ENCODE results near the gene PRELID3B. TPM values are rescaled to one million over a fixed set of nuclear protein-coding genes. Genes with fewer than 3 reads are reported as not detected.

Gene PRELID3B
- total RNA-seq, 1 experiment from 2014 or later: 129 TPM

- no peak overlapping the region for H3K4me2 ChIP-seq (ENCODE audit: low read length)
- H3K4me3 ChIP-seq (replicated peaks in 1 of 2; ENCODE audit: low read depth in 1 of 2, low read length in 2 of 2): no peak overlapping the region
- intact Hi-C loops (cut with micrococcal nuclease): no loop called here
- TF ChIP-seq YY1 (IDR thresholded peaks at IDR 0.05; ENCODE audit: extremely low read depth, insufficient replicate concordance, low read depth, low read length) (no peak), SP1 (IDR thresholded peaks at IDR 0.05; ENCODE audit: low read depth) (no peak), ATF3 (IDR thresholded peaks at IDR 0.05) (no peak), REST (IDR thresholded peaks at IDR 0.05; ENCODE audit: low read depth) (no peak)
- DNase-seq (ENCODE audit: low read depth, low spot score): no peak
- H3K27ac ChIP-seq (ENCODE audit: low read depth, low read length): no peak overlapping the region
- peaks cover 36 to 54% of the 10 kb centered on the region in 2 experiments for H3K36me3 ChIP-seq (ENCODE audit: control insufficient read depth in 1 of 2, insufficient read depth in 2 of 2, low read length in 2 of 2)
- H3K79me2 ChIP-seq (ENCODE audit: insufficient read depth, low read length): peaks cover 75% of the 10 kb centered on the region
- H3K27me3 ChIP-seq (ENCODE audit: insufficient read depth, low read length): no peaks in the 10 kb centered on the region
- no peak overlapping the region for H3K9ac ChIP-seq (ENCODE audit: low read length)
- POLR2A ChIA-PET: no interaction called here
- H3K4me1 ChIP-seq (ENCODE audit: control insufficient read depth in 1 of 2, insufficient read depth in 2 of 2, low read length in 2 of 2): peaks cover 10 to 24% of the 10 kb centered on the region in 2 experiments
- no peaks in the 10 kb centered on the region for H3K9me3 ChIP-seq (ENCODE audit: control insufficient read depth in 1 of 2, insufficient read depth in 1 of 2, low read depth in 1 of 2, low read length in 2 of 2)
- RAD21 ChIA-PET (ENCODE audit: low non-redundant PET in 1 of 2, low total read pairs in 2 of 2, uncharacterized antibody in 2 of 2, unreplicated experiment in 2 of 2): no interaction called here
- no TSS peak for BruUV-seq (replicated peaks)
- H3K9me2 ChIP-seq (ENCODE audit: insufficient read depth): no peaks in the 10 kb centered on the region
- ATAC-seq: no peak
- H2AFZ ChIP-seq (ENCODE audit: low read depth, low read length, poor library complexity, severe bottlenecking): no peak overlapping the region
- CTCF ChIA-PET: no interaction called here
- peaks cover 30% of the 10 kb centered on the region; the same call in 1 of the 2 replicates for H4K20me1 ChIP-seq (ENCODE audit: insufficient read depth)
Observed at GRCh38 chr20:59028812-59029211, 13.8 kb downstream of the PRELID3B start.

GRCh38 chr20:59027741-59028320 is 14.8 kb downstream of the PRELID3B start:
- Histone ChIP-seq H4K20me1 (ENCODE audit: insufficient read depth) (peaks cover 30% of the 10 kb centered on the region; the same call in 1 of the 2 replicates), H3K4me1 (ENCODE audit: control insufficient read depth in 1 of 2, insufficient read depth in 2 of 2, low read length in 2 of 2) (peaks cover 5 to 14% of the 10 kb centered on the region in 2 experiments), H3K4me2 (ENCODE audit: low read length) (no peak overlapping the region), H3K9me2 (ENCODE audit: insufficient read depth) (no peaks in the 10 kb centered on the region), H3K79me2 (ENCODE audit: insufficient read depth, low read length) (peaks cover 75% of the 10 kb centered on the region), H3K27ac (ENCODE audit: low read depth, low read length) (no peak overlapping the region), H3K27me3 (ENCODE audit: insufficient read depth, low read length) (no peaks in the 10 kb centered on the region), H3K4me3 (replicated peaks in 1 of 2; ENCODE audit: low read depth in 1 of 2, low read length in 2 of 2) (no peak overlapping the region), H3K36me3 (ENCODE audit: control insufficient read depth in 1 of 2, insufficient read depth in 2 of 2, low read length in 2 of 2) (peaks cover 34 to 62% of the 10 kb centered on the region in 2 experiments), H3K9me3 (ENCODE audit: control insufficient read depth in 1 of 2, insufficient read depth in 1 of 2, low read depth in 1 of 2, low read length in 2 of 2) (no peaks in the 10 kb centered on the region), H2AFZ (ENCODE audit: low read depth, low read length, poor library complexity, severe bottlenecking) (no peak overlapping the region), H3K9ac (ENCODE audit: low read length) (no peak overlapping the region)
- intact Hi-C loops (cut with micrococcal nuclease): no loop called here
- ATAC-seq (no peak), DNase-seq (ENCODE audit: low read depth, low spot score) (no peak)
- TF ChIP-seq REST (IDR thresholded peaks at IDR 0.05; ENCODE audit: low read depth): no peak
- no peak for TF ChIP-seq CBX3 (IDR thresholded peaks at IDR 0.05; ENCODE audit: low read depth)
- no peak for TF ChIP-seq FOSL1 (IDR thresholded peaks at IDR 0.05; ENCODE audit: low read depth)
- no peak for TF ChIP-seq SIN3A (IDR thresholded peaks at IDR 0.05; ENCODE audit: low read depth)
- no peak for TF ChIP-seq SP1 (IDR thresholded peaks at IDR 0.05; ENCODE audit: low read depth)
- no peak for TF ChIP-seq SRF (IDR thresholded peaks at IDR 0.05; ENCODE audit: low read depth)
- no peak for TF ChIP-seq MAX (IDR thresholded peaks at IDR 0.05)
- no peak for TF ChIP-seq ZNF274 (IDR thresholded peaks at IDR 0.05; ENCODE audit: low read depth, low read length)
- BruUV-seq (replicated peaks): no TSS peak
- ChIA-PET CTCF (no interaction called here), POLR2A (no interaction called here), RAD21 (ENCODE audit: low non-redundant PET in 1 of 2, low total read pairs in 2 of 2, uncharacterized antibody in 2 of 2, unreplicated experiment in 2 of 2) (no interaction called here)
